ENCODE measurements around the gene CDC42SE2.
A peak's percentile ranks its signal among the peaks of the same experiment; 100 is the strongest.

The CDC42SE2 gene

GRCh38 chr5:131405674-131406073 lies 141.8 kb downstream of the CDC42SE2 start:
- TF ChIP-seq CTCF (IDR thresholded peaks at IDR 0.05; ENCODE audit: control insufficient read depth, insufficient read depth, low read depth, low read length, missing control alignments), result no peak
- DNase-seq (ENCODE audit: low read depth), result no peak
- no peak overlapping the region for H3K4me3 ChIP-seq (ENCODE audit: control insufficient read depth, low read depth, low read length)

- DNase-seq (ENCODE audit: low read depth), result no peak
- no peak overlapping the region for H3K4me3 ChIP-seq (ENCODE audit: control insufficient read depth, low read depth, low read length)
- TF ChIP-seq CTCF (IDR thresholded peaks at IDR 0.05; ENCODE audit: control insufficient read depth, insufficient read depth, low read depth, low read length, missing control alignments), result no peak
These were observed 142.2 kb downstream of the CDC42SE2 start for GRCh38 chr5:131406076-131406475.

- H3K4me3 ChIP-seq (ENCODE audit: control insufficient read depth, low read depth, low read length), result no peak overlapping the region
- DNase-seq (ENCODE audit: low read depth), result no peak
- no peak for TF ChIP-seq CTCF (IDR thresholded peaks at IDR 0.05; ENCODE audit: control insufficient read depth, insufficient read depth, low read depth, low read length, missing control alignments)
These were observed 143.3 kb downstream of the CDC42SE2 start for GRCh38 chr5:131406975-131407638.

- no peak for TF ChIP-seq CTCF (IDR thresholded peaks at IDR 0.05; ENCODE audit: control insufficient read depth, insufficient read depth, low read depth, low read length, missing control alignments)
- no peak overlapping the region for H3K4me3 ChIP-seq (ENCODE audit: control insufficient read depth, low read depth, low read length)
- DNase-seq (ENCODE audit: low read depth), result no peak
These were observed 150.0 kb downstream of the CDC42SE2 start for GRCh38 chr5:131413605-131414559.

- DNase-seq (ENCODE audit: low read depth), result no peak
- no peak for TF ChIP-seq CTCF (IDR thresholded peaks at IDR 0.05; ENCODE audit: control insufficient read depth, insufficient read depth, low read depth, low read length, missing control alignments)
- H3K4me3 ChIP-seq (ENCODE audit: control insufficient read depth, low read depth, low read length), result no peak overlapping the region
These were observed 152.9 kb downstream of the CDC42SE2 start for GRCh38 chr5:131416729-131417128.

GRCh38 chr5:131417240-131417869 lies 153.5 kb downstream of the CDC42SE2 start:
- peak; percentile 82 for TF ChIP-seq CTCF (IDR thresholded peaks at IDR 0.05; ENCODE audit: control insufficient read depth, insufficient read depth, low read depth, low read length, missing control alignments)
- no peak overlapping the region for H3K4me3 ChIP-seq (ENCODE audit: control insufficient read depth, low read depth, low read length)
- peak; percentile 40 for DNase-seq (ENCODE audit: low read depth)

Measured in AG09309 (cell line).